ENCODE data around the gene PARD6G.

Gene PARD6G

DNA sequence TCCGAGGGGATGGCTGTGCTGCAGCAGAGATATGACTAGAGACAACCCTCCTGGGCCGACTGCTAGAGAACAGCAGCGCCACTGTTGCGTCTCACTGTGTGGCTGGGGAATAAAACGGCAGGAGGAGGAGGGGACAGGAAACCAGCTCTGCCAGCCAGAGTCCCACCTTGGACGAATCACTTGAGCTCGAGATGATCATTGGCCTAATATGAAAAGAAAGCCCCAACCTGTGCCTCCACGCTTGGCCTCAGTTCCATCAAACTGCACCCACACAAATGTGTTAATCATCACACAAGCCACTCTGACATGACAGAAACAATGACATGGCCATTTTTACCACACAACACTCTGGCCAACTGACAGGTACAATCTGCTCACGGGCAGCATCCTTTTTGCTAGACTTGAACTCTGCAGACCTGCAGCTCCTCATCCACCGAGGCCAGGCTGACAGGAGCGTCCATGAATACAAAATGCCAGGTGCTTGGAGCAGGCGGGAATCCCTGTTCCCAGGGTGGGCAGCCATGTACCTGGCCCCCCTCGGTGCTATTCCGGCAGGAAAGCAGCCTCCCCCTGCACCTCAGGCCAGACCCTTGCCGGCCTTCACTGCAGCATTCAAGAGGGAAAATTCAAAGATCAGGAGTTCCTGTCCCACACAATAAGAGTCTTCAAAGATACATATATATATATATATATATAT is 52.3 kb downstream of the PARD6G start:
- peaks cover 5% of the 10 kb centered on the region for H3K27me3 ChIP-seq (replicated peaks; ENCODE audit: control insufficient read depth, insufficient read depth, low read length)
- H3K9ac ChIP-seq (ENCODE audit: low read length), result no peak overlapping the region
- no peak overlapping the region for H3K4me3 ChIP-seq (ENCODE audit: low read length)
- no peak for DNase-seq (ENCODE audit: low read depth)
- H3K36me3 ChIP-seq (ENCODE audit: control insufficient read depth, insufficient read depth, low read length, severe bottlenecking), result no peaks in the 10 kb centered on the region
- no peaks in the 10 kb centered on the region for H3K9me3 ChIP-seq (ENCODE audit: control insufficient read depth, low read length)
- no peaks in the 10 kb centered on the region for H3K4me1 ChIP-seq (ENCODE audit: control insufficient read depth, insufficient read depth, low read length)

DNA sequence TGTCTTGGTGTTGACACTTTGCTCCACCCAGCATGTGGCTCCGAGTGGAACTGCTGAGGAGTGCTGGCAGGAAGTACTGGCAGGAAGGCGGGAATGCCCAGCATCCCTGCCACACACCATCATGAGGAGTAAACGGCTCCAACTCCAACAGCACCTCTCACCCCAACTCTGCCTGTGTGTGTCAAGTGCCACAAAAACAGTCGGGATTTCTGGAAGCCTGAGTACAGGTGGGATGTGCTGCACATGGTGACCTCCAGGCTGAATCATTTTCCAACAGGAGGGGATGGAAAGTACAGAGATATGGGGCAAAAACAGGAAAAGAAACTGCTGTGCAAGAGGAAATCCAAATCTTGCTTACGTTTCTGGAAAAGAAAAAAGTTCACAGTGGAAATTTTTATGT is 53.6 kb downstream of the PARD6G start:
- Histone ChIP-seq H3K36me3 (ENCODE audit: control insufficient read depth, insufficient read depth, low read length, severe bottlenecking) (no peaks in the 10 kb centered on the region), H3K27me3 (replicated peaks; ENCODE audit: control insufficient read depth, insufficient read depth, low read length) (peaks cover 5% of the 10 kb centered on the region), H3K9me3 (ENCODE audit: control insufficient read depth, low read length) (no peaks in the 10 kb centered on the region), H3K4me1 (ENCODE audit: control insufficient read depth, insufficient read depth, low read length) (no peaks in the 10 kb centered on the region), H3K9ac (ENCODE audit: low read length) (no peak overlapping the region), H3K4me3 (ENCODE audit: low read length) (no peak overlapping the region)
- no peak for DNase-seq (ENCODE audit: low read depth)

DNA sequence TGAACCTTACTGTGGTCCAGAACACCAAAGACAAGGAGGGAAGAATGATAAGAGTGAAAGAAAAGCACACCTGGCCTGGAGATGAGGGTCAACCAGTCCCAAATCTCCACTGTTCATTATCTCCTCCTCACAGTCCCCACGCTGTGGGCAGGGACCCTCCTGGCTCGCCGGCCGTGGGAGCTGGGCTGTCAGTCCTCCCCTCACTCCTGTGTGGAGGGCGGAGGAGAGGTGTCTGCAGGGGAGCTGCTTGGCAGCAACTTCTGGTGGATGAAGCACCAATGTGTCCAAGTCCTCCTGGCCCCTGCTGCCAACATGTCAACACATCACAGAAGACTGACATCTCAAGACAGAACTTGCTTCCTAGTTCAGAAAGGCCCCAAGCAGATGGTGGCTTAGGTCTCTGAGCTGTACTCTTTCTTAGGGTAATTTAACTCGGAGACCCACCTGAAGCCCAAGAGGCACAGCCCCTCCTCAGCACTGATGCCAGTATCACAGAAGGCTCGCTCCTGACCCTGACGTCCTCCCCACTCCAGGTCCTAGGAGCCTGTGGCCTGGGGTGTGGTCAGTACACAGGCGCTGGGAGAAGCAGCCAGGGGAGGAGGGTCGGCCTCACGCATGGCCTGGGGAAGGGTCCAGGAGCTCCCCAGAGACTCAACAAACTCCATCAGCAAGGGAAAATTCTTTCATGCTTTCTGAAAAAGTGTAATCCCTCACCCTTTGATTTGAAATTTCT is 54.5 kb downstream of the PARD6G start:
- Histone ChIP-seq H3K9me3 (ENCODE audit: control insufficient read depth, low read length) (no peaks in the 10 kb centered on the region), H3K4me1 (ENCODE audit: control insufficient read depth, insufficient read depth, low read length) (no peaks in the 10 kb centered on the region), H3K36me3 (ENCODE audit: control insufficient read depth, insufficient read depth, low read length, severe bottlenecking) (no peaks in the 10 kb centered on the region), H3K9ac (ENCODE audit: low read length) (no peak overlapping the region), H3K4me3 (ENCODE audit: low read length) (no peak overlapping the region), H3K27me3 (replicated peaks; ENCODE audit: control insufficient read depth, insufficient read depth, low read length) (peaks cover 2% of the 10 kb centered on the region)
- DNase-seq (ENCODE audit: low read depth), result no peak

DNA sequence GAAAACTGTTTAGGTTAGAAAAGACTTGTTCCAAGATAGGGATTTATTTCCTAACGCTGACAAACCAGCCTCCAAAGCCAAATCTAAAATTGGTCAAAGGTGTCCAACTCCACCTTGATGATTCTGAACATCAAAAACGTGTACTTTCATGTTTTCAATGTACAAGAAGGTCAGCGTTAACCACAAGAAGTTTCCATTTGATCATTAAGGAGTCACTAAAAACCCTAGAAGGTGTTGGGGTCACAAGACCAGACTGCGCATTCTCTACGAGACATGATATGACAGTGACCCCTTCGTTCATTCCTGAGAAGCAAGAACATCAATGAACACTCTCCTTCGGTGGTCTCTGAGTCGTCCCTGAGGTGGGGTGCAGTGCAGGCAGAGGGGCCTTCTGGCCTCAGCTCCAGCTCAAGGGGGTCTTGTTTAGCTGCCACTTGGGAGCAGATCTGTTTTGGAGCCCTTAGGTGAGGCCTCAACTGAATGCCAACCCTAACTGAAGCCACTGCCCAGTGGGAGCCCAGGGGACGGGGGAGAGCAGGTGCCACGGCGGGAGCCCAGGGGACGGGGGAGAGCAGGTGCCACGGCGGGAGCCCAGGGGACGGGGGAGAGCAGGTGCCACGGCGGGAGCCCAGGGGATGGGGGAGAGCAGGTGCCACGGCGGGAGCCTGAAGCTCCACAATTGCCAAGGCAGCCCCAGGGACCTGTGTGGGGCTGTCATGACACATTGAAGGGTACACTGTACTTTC is 55.2 kb downstream of the PARD6G start:
- no peaks in the 10 kb centered on the region for H3K9me3 ChIP-seq (ENCODE audit: control insufficient read depth, low read length)
- no peak for DNase-seq (ENCODE audit: low read depth)
- H3K4me3 ChIP-seq (ENCODE audit: low read length), result no peak overlapping the region
- no peak overlapping the region for H3K9ac ChIP-seq (ENCODE audit: low read length)
- H3K36me3 ChIP-seq (ENCODE audit: control insufficient read depth, insufficient read depth, low read length, severe bottlenecking), result no peaks in the 10 kb centered on the region
- no peaks in the 10 kb centered on the region for H3K4me1 ChIP-seq (ENCODE audit: control insufficient read depth, insufficient read depth, low read length)
- no peaks in the 10 kb centered on the region for H3K27me3 ChIP-seq (replicated peaks; ENCODE audit: control insufficient read depth, insufficient read depth, low read length)

DNA sequence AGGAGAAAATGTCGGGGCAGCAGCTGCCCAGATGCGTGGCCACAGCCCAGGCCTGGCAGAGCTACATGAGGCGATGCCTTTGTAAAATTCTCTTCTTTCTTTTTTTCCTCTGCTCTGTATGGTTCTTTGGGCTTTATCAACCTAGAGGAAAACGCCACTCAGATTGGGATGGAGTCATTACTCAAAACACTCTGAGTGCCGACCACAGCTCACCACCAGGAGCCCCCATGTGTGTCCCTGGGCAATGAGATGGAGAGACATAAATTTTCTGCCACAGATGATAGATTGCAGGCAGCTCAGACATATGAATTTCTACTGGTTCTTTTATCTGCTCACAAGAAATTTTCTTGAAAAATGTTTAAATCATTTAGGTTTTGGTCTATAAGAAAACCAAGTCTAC is 56.0 kb downstream of the PARD6G start:
- Histone ChIP-seq H3K36me3 (ENCODE audit: control insufficient read depth, insufficient read depth, low read length, severe bottlenecking) (no peaks in the 10 kb centered on the region), H3K9ac (ENCODE audit: low read length) (no peak overlapping the region), H3K4me1 (ENCODE audit: control insufficient read depth, insufficient read depth, low read length) (no peaks in the 10 kb centered on the region), H3K9me3 (ENCODE audit: control insufficient read depth, low read length) (no peaks in the 10 kb centered on the region), H3K4me3 (ENCODE audit: low read length) (no peak overlapping the region), H3K27me3 (replicated peaks; ENCODE audit: control insufficient read depth, insufficient read depth, low read length) (no peaks in the 10 kb centered on the region)
- DNase-seq (ENCODE audit: low read depth), result no peak

DNA sequence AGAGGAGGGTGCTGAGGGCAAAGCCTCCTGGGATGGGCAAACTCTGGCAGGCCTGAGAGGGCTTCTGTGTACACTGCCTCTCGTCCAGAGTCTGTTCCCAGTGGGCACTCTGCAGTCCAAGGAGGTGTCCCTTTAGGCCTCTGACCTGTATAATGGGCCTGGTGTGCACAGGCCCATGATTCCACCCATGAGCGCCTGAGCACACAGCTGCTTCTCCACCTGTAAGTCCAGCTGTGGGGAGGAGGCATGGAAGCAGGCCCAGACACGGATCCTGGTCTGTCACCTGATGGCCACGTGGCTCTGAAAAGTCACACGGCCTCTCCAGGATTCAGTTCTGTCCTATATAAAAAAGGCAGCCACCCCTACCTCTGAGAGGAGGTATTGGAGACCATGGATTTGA is 57.0 kb downstream of the PARD6G start:
- H3K4me1 ChIP-seq (ENCODE audit: control insufficient read depth, insufficient read depth, low read length), result no peaks in the 10 kb centered on the region
- DNase-seq (ENCODE audit: low read depth), result no peak
- no peaks in the 10 kb centered on the region for H3K36me3 ChIP-seq (ENCODE audit: control insufficient read depth, insufficient read depth, low read length, severe bottlenecking)
- no peak overlapping the region for H3K9ac ChIP-seq (ENCODE audit: low read length)
- no peaks in the 10 kb centered on the region for H3K27me3 ChIP-seq (replicated peaks; ENCODE audit: control insufficient read depth, insufficient read depth, low read length)
- no peak overlapping the region for H3K4me3 ChIP-seq (ENCODE audit: low read length)
- no peaks in the 10 kb centered on the region for H3K9me3 ChIP-seq (ENCODE audit: control insufficient read depth, low read length)

DNA sequence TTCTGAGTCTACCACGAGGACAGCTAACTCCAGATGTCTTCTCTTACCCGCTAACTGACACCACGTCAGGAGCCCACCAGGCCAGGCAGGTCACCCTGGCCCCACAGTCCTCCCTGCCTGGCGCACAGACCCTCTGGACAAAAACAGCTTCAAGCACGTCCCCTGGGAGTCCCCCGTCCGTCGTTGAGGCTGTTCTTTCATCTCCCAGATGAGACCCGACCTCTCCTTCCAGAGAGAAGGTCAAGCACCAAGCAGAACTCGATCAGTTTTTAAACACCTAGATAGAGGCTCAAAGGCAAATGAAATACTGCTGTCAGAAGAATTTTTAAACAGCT is 57.8 kb downstream of the PARD6G start:
- Histone ChIP-seq H3K9ac (ENCODE audit: low read length) (no peak overlapping the region), H3K4me1 (ENCODE audit: control insufficient read depth, insufficient read depth, low read length) (no peaks in the 10 kb centered on the region), H3K27me3 (replicated peaks; ENCODE audit: control insufficient read depth, insufficient read depth, low read length) (no peaks in the 10 kb centered on the region), H3K4me3 (ENCODE audit: low read length) (no peak overlapping the region), H3K36me3 (ENCODE audit: control insufficient read depth, insufficient read depth, low read length, severe bottlenecking) (no peaks in the 10 kb centered on the region), H3K9me3 (ENCODE audit: control insufficient read depth, low read length) (no peaks in the 10 kb centered on the region)
- DNase-seq (ENCODE audit: low read depth), result no peak

DNA sequence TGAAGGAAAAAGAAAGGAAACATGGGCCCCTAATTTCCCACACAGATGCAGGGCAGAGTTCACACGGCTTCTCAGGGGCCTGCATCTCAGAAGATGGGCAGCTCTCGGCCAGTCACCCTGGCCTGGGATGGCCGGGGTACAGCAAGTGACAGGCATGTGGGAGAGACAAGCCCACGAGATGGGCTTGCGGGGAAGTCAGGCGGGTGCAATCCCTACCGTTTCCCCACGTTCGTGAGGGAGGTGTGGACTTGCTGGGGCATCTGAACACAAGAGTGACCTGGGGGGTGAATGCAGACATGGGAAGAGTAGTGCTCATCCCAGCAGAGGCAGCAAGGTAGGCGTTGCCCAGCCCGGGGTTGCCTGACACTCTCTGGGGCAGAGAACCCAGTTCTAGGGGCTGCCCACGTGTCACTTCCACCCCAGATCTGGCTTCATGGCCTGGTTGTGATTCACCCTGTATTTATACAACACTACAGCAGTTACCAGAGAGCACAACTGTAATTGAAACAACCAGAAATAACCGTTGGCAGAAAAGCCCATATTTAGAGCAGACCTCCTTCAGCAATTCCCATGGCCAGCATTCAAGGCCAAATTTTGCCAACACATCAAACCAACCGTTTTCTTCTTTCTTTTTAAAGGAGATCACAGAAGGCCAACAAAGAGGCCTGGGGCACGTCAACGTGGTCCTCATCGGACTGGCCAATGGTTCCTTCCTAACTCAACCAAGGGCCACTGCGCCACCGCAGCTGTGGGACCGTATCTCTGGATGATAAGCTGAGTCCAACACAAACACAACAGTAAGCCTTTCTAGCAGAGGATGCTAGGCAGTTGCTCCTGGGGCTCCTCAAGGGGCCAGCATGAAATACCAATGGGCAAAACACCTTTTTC is 58.4 kb downstream of the PARD6G start:
- Histone ChIP-seq H3K9me3 (ENCODE audit: control insufficient read depth, low read length) (no peaks in the 10 kb centered on the region), H3K27me3 (replicated peaks; ENCODE audit: control insufficient read depth, insufficient read depth, low read length) (no peaks in the 10 kb centered on the region), H3K36me3 (ENCODE audit: control insufficient read depth, insufficient read depth, low read length, severe bottlenecking) (no peaks in the 10 kb centered on the region), H3K9ac (ENCODE audit: low read length) (no peak overlapping the region), H3K4me3 (ENCODE audit: low read length) (no peak overlapping the region), H3K4me1 (ENCODE audit: control insufficient read depth, insufficient read depth, low read length) (no peaks in the 10 kb centered on the region)
- no peak for DNase-seq (ENCODE audit: low read depth)

DNA sequence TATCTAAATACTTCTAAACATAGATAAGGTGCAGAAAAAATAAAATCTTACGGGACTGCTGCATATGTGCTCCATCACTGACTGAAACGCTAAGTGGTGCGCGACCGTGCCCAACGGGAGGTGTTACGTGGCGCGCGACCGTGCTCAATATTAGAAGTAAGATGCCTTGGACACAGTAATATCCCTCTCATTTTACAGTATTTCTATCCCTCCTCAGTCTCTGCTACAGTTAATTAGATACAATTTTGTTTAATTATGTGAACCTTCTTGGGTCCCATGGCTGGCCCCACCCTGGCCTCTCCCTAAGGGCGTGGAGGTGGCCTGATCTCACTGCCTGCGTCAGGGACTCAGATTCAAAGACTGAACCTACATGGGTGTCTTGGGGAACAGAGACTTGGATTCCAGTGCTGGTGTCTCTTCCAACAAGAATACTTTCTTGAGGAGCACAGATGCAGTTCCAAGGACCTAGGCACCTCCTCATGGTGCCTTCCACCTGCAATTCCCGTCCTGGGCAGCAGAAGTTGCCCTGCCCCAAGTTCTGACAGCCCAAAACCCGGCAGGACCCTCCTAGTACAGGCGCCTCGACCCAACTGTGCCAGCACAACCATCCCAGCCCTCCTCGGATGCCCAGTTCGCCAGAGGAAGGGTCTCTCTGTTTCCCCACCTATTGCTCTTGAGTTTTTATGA is 59.2 kb downstream of the PARD6G start:
- H3K9me3 ChIP-seq (ENCODE audit: control insufficient read depth, low read length), result no peaks in the 10 kb centered on the region
- no peaks in the 10 kb centered on the region for H3K4me1 ChIP-seq (ENCODE audit: control insufficient read depth, insufficient read depth, low read length)
- H3K27me3 ChIP-seq (replicated peaks; ENCODE audit: control insufficient read depth, insufficient read depth, low read length), result no peaks in the 10 kb centered on the region
- no peak for DNase-seq (ENCODE audit: low read depth)
- H3K36me3 ChIP-seq (ENCODE audit: control insufficient read depth, insufficient read depth, low read length, severe bottlenecking), result no peaks in the 10 kb centered on the region
- no peak overlapping the region for H3K9ac ChIP-seq (ENCODE audit: low read length)
- no peak overlapping the region for H3K4me3 ChIP-seq (ENCODE audit: low read length)

DNA sequence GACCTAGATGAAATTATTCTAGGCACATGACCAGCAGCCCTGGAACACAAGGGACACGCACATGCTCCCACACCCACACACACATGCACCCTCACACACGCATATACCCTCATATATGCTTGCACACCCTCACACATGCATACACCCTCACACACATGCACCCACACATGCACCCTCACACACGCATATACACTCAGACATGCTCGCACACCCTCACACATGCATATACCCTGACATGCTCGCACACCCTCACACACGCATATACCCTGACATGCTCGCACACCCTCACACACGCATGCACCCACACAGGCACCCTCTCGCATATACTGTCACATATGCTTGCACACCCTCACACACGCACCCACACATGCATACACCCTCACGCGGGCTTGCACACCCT is 61.8 kb downstream of the PARD6G start:
- peaks cover 15% of the 10 kb centered on the region for H3K27me3 ChIP-seq (replicated peaks; ENCODE audit: control insufficient read depth, insufficient read depth, low read length)
- no peaks in the 10 kb centered on the region for H3K9me3 ChIP-seq (ENCODE audit: control insufficient read depth, low read length)
- DNase-seq (ENCODE audit: low read depth), result no peak
- H3K36me3 ChIP-seq (ENCODE audit: control insufficient read depth, insufficient read depth, low read length, severe bottlenecking), result no peaks in the 10 kb centered on the region
- no peaks in the 10 kb centered on the region for H3K4me1 ChIP-seq (ENCODE audit: control insufficient read depth, insufficient read depth, low read length)
- H3K9ac ChIP-seq (ENCODE audit: low read length), result no peak overlapping the region
- H3K4me3 ChIP-seq (ENCODE audit: low read length), result no peak overlapping the region
